ENCODE results near the gene EMB.

DNA sequence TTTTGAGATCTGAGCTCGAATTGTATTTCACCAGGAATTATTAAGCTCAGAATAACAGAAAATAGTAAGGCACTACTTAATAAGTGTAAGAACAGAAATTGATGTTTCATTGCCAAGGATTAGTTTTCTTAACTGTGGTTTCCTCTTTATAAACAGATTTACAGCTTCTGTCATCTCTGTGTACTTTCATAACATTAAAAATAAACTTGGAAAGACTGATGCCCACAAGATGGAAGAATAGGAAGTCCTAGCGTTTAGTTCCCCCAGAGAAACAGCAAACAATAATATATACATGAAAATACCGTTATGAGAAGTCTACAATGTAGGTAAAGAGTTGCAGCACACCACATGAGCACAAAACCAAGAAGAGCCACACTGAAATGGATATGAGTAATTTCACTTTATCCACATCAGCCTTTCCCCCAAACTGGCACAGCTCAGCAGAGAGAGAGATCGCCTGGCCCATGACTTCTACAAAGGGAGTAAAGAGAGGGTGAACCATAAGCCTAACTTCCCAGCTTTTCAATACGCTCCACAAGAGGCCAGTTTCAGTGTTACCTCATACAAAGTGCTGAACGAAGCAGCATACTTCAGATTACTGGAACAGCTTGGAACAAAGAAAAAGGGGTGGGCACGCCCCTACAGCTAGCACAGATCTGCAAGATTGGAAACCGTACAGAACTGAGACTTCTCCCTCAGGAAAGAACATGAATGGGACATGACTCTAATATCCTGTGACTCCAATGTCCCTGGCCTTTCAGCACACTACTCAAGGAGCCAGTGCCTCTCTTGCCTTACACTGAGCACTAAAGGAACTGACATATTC is 75.4 kb downstream of the EMB start:
- TF ChIP-seq, protein P1, sequence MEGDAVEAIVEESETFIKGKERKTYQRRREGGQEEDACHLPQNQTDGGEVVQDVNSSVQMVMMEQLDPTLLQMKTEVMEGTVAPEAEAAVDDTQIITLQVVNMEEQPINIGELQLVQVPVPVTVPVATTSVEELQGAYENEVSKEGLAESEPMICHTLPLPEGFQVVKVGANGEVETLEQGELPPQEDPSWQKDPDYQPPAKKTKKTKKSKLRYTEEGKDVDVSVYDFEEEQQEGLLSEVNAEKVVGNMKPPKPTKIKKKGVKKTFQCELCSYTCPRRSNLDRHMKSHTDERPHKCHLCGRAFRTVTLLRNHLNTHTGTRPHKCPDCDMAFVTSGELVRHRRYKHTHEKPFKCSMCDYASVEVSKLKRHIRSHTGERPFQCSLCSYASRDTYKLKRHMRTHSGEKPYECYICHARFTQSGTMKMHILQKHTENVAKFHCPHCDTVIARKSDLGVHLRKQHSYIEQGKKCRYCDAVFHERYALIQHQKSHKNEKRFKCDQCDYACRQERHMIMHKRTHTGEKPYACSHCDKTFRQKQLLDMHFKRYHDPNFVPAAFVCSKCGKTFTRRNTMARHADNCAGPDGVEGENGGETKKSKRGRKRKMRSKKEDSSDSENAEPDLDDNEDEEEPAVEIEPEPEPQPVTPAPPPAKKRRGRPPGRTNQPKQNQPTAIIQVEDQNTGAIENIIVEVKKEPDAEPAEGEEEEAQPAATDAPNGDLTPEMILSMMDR (IDR thresholded peaks at IDR 0.05; ENCODE audit: poor library complexity, severe bottlenecking) = no peak
- TF ChIP-seq RAD21 (conservative IDR thresholded peaks at IDR 0.05) (no peak), TAF1 (IDR thresholded peaks at IDR 0.05; ENCODE audit: low read depth) (no peak)

All from neural cell (in vitro differentiated cells).